Subcutaneous adipose tissue (tissue), 4 donors: ENCODE data around the gene PET100. TPM values are rescaled to one million over a fixed set of nuclear protein-coding genes. Genes with fewer than 3 reads are reported as not detected.

ENCODE experiments used
- CTCF ChIP-seq: fragments of 450-650 bp; IDR thresholded peaks from one replicate; pipeline ENCODE4 v1.5.1; 2016; ENCODE audit warnings: low read depth, mild to moderate bottlenecking, control low read depth, antibody characterized with exemption, moderate library complexity
- total RNA-seq, 4 donors: library from RNA; depleted of rRNA; stranded (reverse); fragments of >200 nt; gene quantifications; one replicate each; pipeline ENCODE4 v1.1.0, GENCODE V29; 2016

The PET100 gene
- total RNA-seq, 4 donors from 2014 or later: 8.3 to 35.4 (median 21.1) TPM

GRCh38 chr19:7614859-7615741, 14.5 kb upstream of the PET100 start:
- no peak for TF ChIP-seq CTCF

- TF ChIP-seq CTCF: no peak
Observed at GRCh38 chr19:7617172-7617571, 12.4 kb upstream of the PET100 start.

GRCh38 chr19:7617735-7618134, 11.9 kb upstream of the PET100 start:
- TF ChIP-seq CTCF: no peak

- TF ChIP-seq CTCF: no peak
Observed at GRCh38 chr19:7618348-7618747, 11.2 kb upstream of the PET100 start.

GRCh38 chr19:7618771-7619510, 10.7 kb upstream of the PET100 start:
- TF ChIP-seq CTCF: no peak

GRCh38 chr19:7619671-7620441, 9.7 kb upstream of the PET100 start:
- no peak for TF ChIP-seq CTCF
